Right atrium auricular region (tissue), 2 donors: ENCODE measurements around the gene XXYLT1. TPM values are rescaled to one million over a fixed set of nuclear protein-coding genes. Genes with fewer than 3 reads are reported as not detected.
A peak's percentile ranks its signal among the peaks of the same experiment; 100 is the strongest.

Experiments used
- DNase-seq: peaks from one replicate; pipeline ENCODE4 v3.0.0-alpha.2; 2019; ENCODE audit warnings: low spot score
- H3K27ac ChIP-seq, 2 donors: fragments of 200-600 bp; sonication (generic); 1 replicate in 1 of 2; 2 replicates in 1 of 2; pipeline ENCODE4 v1.5.1; 2016 to 2019
- H3K27me3 ChIP-seq, 2 donors: fragments of 200-600 bp; sonication (generic); one replicate each; pipeline versions ENCODE4 v1.5.1 to v1.6.0; 2017 to 2019
- H3K36me3 ChIP-seq: fragments of 200-600 bp; sonication (generic); one replicate; pipeline ENCODE4 v1.5.1; 2016
- H3K4me1 ChIP-seq, 2 donors: fragments of 200-600 bp; sonication (generic); one replicate each; pipeline versions ENCODE4 v1.5.1 to v1.6.0; 2017 to 2019
- H3K4me3 ChIP-seq, 2 donors: fragments of 200-600 bp; sonication (generic); 1 replicate in 1 of 2; 2 replicates in 1 of 2; pipeline ENCODE4 v1.5.1; 2017 to 2019; ENCODE audit warnings: mild to moderate bottlenecking in 1 of 2, moderate library complexity in 1 of 2
- H3K9me3 ChIP-seq, 2 donors: fragments of 200-600 bp; sonication (generic); one replicate each; pipeline ENCODE4 v1.5.1; 2019
- total RNA-seq, 2 donors: library from RNA; depleted of rRNA; stranded (reverse); fragments of >200 nt; gene quantifications; one replicate each; pipeline ENCODE4 v1.1.0, GENCODE V29; 2016
- TF ChIP-seq, protein P1 (sequence below), 2 donors: fragments of 200-600 bp; sonication (generic); IDR thresholded peaks; one replicate each; pipeline ENCODE4 v1.5.1; 2019; ENCODE audit warnings: antibody characterized with exemption in 2 of 2

The XXYLT1 gene
- total RNA-seq, 2 donors from 2014 or later, result 4.6 to 6.7 TPM

DNA sequence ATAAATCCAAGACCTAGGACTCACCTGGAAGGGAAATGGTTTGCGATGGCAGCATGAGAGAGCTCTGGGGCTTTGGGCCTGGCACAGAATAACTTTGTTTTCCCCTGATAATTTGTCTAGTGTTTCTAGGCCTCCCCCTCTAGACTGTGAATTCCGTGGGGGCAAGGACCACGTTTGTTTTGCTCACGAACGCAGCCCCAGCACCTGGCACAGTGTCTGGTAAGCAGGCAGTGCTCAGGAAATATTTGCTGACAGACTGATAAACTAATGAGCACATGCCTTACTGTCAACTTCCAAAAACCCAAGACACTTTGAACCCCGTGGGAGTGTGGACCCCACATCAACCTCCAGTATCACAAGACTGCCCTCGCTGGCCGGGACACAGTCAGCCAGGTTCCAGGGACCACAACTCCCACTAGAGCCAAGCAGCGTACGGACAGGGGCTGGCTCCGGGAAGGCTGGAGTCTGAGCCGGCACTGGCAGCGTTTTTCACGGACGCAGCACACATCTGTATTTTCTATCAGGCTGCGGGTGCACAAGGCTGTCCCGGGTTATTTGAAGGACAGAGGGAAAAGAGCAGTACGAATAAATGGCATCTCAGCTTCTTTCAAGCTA, 146.5 kb downstream of the XXYLT1 start:
- H3K27ac ChIP-seq, result no peak overlapping the region
- H3K36me3 ChIP-seq, result no peaks in the 10 kb centered on the region
- no peaks in the 10 kb centered on the region for H3K27me3 ChIP-seq
- TF ChIP-seq, protein P1, sequence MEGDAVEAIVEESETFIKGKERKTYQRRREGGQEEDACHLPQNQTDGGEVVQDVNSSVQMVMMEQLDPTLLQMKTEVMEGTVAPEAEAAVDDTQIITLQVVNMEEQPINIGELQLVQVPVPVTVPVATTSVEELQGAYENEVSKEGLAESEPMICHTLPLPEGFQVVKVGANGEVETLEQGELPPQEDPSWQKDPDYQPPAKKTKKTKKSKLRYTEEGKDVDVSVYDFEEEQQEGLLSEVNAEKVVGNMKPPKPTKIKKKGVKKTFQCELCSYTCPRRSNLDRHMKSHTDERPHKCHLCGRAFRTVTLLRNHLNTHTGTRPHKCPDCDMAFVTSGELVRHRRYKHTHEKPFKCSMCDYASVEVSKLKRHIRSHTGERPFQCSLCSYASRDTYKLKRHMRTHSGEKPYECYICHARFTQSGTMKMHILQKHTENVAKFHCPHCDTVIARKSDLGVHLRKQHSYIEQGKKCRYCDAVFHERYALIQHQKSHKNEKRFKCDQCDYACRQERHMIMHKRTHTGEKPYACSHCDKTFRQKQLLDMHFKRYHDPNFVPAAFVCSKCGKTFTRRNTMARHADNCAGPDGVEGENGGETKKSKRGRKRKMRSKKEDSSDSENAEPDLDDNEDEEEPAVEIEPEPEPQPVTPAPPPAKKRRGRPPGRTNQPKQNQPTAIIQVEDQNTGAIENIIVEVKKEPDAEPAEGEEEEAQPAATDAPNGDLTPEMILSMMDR (IDR thresholded peaks at IDR 0.05), result no peak
- DNase-seq, result no peak
- H3K4me1 ChIP-seq, result peaks cover 0 to 24% of the 10 kb centered on the region in 2 donors
- H3K4me3 ChIP-seq, result no peak overlapping the region
- no peaks in the 10 kb centered on the region for H3K9me3 ChIP-seq

DNA sequence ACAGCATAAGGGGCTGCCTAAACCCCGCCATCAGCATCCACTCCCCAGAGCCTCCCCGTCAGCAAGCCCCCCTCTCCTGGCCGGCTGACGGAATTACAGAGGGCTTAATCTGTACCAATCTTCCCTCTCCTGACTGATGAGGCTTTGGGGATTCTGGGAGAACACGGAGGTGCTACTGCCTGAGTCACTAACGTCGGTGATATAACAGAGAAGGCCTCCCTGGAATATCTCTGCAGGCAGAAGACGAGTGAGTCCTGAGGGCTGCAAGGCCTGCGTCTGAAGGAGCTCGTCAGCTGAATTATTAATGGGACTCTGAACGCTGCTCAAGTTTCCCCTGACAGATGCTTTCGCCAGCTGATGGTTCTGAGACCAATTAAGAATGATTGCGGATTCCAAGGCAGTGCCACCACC, 147.7 kb downstream of the XXYLT1 start:
- H3K4me1 ChIP-seq, result peaks cover 0 to 27% of the 10 kb centered on the region in 2 donors

DNA sequence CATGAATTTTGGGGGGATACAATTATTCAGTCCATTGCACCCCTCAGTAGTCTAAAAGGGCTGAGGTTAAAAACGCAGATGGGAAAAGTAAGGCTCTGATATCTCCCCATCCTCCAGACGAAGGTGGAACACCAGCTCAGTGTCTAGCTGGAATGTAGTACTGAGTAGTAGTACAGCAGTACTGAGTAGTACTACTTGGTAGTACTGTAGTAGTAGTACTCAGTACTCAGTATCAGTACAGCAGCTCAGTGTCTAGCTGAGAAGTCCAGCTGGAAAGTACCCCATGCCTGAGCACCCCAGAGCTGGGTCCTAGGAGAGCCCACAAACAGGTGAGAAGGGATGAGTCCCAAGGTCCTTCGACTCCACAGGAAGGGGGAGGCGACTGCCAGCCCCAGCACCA, 148.7 kb downstream of the XXYLT1 start:
- TF ChIP-seq, protein P1 (IDR thresholded peaks at IDR 0.05), result no peak

More for the DNA sequence above, 147.7 kb downstream of the XXYLT1 start:
- Histone ChIP-seq H3K27me3 (no peaks in the 10 kb centered on the region), H3K9me3 (no peaks in the 10 kb centered on the region), H3K4me3 (no peak overlapping the region), H3K27ac (no peak overlapping the region), H3K36me3 (no peaks in the 10 kb centered on the region)
- no peak for DNase-seq
- TF ChIP-seq, protein P1 (IDR thresholded peaks at IDR 0.05), result no peak

DNA sequence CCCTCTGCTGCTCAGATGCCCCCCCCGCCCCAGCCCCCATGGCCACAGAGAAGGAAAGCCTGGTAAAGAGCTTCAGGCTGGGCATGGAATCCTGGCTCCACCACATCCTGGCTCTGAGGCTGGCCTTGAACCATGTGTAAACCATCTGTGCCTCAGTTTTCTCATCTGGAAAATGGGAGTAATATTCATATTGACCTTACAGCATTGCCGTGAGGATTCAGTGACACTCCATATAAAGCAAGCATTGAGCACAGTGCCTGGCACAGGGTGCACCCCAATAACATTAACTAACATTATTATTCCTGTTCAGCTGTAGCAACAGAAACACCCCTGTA, 150.7 kb downstream of the XXYLT1 start:
- no peak for DNase-seq
- H3K27me3 ChIP-seq, result no peaks in the 10 kb centered on the region
- TF ChIP-seq, protein P1 (IDR thresholded peaks at IDR 0.05), result no peak
- H3K4me3 ChIP-seq, result no peak overlapping the region
- no peaks in the 10 kb centered on the region for H3K36me3 ChIP-seq
- peaks cover 0 to 34% of the 10 kb centered on the region in 2 donors for H3K4me1 ChIP-seq
- H3K9me3 ChIP-seq, result no peaks in the 10 kb centered on the region
- peak overlapping the region; percentile 23 to 26 for H3K27ac ChIP-seq

More for the DNA sequence above, 148.7 kb downstream of the XXYLT1 start:
- no peak for DNase-seq
- H3K27ac ChIP-seq, result no peak overlapping the region
- H3K36me3 ChIP-seq, result no peaks in the 10 kb centered on the region
- H3K9me3 ChIP-seq, result no peaks in the 10 kb centered on the region
- no peak overlapping the region for H3K4me3 ChIP-seq
- peaks cover 0 to 37% of the 10 kb centered on the region in 2 donors for H3K4me1 ChIP-seq
- no peaks in the 10 kb centered on the region for H3K27me3 ChIP-seq

DNA sequence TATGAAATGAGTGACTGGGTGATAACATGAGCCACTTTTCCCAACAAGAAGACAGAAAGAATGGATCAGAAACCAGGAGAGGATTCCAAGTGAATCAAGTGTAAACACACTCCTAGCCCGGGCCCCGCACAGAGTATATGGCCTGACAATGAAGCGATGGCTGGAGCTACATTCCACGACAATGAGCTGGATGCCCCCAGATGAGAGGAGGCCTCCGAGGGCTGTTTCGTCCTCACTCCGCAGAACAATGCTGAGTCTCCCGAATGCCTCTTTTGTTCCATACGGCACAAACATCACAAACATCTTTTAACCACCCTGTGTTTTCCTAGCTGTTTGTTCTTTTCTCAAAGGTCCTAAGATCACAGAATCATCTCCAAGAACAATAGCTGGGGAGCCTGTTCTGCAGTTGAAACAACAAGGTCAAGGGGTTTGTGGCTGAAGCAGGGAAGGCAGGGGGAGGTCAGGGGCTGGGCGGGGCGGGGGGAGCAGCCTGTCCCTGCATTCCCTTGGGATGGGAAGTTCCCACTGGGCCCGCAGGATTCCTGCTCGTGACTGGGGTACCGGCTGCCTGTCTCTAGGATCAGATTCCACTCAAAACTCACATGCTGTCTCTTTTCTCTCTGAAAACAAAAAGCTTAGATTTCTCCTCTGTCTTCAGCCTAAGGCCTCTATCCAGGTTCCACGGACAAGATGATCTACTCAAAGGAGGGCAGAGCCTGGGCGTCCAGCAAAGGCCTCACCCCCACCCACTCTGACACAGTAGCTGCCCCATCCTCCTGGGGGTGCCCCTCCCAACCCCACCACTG, 151.3 kb downstream of the XXYLT1 start:
- no peaks in the 10 kb centered on the region for H3K36me3 ChIP-seq
- no peak overlapping the region for H3K4me3 ChIP-seq
- no peaks in the 10 kb centered on the region for H3K27me3 ChIP-seq
- TF ChIP-seq, protein P1 (IDR thresholded peaks at IDR 0.05), result no peak
- H3K27ac ChIP-seq, result peak overlapping the region; percentile 23 to 26
- H3K4me1 ChIP-seq, result peaks cover 0 to 28% of the 10 kb centered on the region in 2 donors
- no peak for DNase-seq
- H3K9me3 ChIP-seq, result no peaks in the 10 kb centered on the region
